NCI-H2196 (cell line): ENCODE data around the gene TMEM225B.
"Not testable (repeated sequence)": the region's sequence is repeated elsewhere in the genome, so short reads cannot be mapped to it uniquely, and the experiment has no call there.

Source experiments
- DNase-seq: peaks from one replicate; lab custom pipeline; 2025; ENCODE audit not compliant: unreplicated experiment; lab: John Stamatoyannopoulos, UW

Gene TMEM225B

DNA sequence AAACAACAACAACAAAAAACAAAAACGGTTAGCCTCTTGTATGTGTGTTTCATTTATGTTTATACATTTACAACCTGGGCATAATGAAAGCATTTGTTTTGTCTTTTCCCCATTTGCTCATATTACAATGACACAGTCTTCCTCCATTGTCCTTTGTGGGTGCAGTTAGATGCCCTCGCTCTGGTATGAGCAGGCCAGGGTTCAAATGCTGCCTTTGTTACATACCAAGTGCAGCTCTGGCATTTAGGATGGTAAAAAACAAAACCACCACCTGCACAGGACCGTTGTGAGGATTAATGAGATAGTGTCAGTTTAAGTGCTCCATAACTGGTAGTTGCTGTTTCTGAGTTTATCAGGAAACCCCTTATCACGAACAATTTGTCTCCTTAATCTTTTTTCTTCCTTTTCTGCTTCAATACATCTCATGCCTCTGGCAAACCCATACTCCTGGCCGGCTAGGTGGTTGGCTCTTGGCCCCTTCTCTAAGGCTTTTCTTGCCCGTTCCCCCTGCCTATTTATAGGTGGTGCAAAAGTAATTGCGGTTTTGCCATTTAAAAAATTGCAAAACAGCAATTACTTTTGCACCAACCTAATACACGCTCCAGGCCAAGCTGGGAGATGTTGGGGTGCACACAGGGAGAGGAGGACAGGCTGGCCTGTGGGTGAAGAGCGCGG is 18.6 kb upstream of the TMEM225B start:
- no peak for DNase-seq

DNA sequence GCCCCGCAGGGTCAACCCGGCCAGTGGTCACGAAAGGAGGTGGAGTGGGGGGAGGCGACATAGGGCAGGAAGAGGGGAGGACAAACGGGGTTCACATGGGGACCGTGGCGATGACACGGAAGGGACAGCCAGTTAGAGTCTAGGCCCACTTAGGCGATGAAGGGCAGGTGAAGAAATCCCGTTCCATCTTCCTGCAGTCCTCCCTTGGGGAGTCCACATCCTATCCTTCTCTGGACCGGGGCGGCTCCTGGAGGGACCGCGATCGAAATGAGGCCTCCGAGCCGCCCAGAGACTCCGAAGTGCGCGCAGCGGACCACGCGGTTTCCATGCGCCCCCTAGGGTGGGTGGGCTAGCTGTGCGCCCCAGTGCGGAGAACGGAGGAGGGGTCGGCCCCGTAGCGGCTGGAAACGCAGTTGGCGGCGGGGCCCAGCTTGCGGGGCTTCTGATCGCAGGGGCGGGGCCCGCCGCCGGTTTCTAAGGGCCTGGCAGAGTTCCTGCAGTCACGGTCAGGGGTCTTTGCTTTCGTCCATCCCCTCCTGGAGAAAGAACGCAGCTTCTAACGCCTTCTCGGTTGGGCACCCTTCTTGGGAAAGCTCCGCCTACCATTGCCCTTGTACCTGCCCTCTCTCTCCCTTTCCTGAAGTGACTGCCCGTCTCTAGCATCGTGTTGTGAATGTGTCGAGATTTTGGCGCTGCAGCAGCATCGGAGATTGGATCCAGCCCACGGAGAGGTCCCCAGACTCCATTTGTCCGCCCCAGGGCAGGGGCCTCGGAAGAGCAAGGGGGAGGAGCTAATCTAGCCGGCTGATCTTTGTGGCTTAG is 17.9 kb upstream of the TMEM225B start:
- DNase-seq = no peak

DNA sequence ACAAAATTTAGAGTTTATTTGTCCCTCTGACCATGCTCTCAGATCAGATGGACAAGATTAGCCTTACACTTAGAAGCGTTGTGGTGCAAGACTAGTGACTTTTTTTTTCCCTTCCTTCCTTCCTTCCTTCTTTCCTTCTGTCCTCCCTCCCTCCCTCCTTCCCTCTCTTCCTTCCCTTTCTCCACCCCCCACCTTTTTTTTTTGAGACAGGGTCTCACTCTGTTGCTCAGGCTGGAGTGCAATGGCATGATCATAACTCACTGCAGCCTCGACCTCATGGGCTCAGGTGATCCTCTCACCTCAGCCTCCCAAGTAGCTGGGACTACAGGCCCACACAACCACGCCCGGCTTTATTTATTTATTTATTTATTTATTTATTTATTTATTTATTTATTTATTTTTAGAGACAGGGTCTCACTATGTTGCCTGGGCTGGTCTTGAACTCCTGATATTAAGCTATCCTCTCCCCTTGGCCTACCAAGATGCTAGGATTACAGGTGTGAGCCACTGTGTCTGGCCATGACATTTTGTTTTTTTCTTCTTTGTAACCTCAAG is 17.2 kb upstream of the TMEM225B start:
- DNase-seq = not testable (repeated sequence)

DNA sequence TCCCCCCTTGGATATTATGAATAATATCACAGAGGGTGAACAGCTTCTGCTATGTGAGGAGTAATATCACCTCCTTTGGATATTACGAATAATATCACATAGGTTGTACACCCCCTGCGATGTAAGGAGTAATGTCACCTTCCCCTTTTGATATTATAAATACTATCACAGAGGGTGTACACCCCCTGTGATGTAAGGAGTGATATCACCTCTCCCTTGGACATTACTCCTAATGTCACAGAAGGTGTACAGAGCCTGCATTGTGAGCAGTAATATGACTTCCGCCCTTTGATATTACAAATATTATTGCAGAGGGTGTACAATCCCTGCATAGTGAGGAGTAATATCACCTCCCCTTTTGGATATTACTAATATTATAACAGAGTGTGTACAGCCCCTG is 9.2 kb upstream of the TMEM225B start:
- no peak for DNase-seq

DNA sequence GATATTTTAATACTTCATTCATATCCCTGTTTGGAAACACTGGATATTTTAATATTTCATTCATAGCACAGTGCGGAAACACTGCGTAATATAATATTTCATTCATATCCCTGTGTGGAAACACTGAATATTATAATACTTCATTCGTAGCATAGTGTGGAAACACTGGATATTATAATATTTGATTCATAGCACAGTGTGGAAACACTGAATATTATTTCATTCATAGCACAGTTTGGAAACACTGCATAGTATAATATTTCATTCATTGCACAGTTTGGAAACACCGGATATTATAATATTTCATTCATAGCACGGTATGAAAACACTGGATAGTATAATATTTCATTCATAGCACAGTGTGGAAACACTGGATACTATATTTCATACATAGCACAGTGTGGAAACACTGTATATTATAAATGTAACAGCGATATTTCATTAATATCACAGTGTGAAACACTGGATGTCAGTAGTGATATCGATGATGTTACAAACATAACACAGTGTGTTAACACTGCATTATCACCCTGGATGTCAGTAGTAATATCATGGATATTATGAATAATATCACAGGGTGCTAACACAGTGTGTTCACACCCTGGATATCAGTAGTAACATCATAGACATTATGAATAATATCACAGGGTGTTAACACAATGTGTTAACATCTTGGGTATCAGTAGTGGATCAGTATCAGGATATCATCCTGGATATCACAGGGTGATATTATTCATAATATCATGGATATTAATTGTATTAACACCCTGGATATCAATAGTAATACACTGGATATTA is 2.9 kb upstream of the TMEM225B start:
- no peak for DNase-seq

DNA sequence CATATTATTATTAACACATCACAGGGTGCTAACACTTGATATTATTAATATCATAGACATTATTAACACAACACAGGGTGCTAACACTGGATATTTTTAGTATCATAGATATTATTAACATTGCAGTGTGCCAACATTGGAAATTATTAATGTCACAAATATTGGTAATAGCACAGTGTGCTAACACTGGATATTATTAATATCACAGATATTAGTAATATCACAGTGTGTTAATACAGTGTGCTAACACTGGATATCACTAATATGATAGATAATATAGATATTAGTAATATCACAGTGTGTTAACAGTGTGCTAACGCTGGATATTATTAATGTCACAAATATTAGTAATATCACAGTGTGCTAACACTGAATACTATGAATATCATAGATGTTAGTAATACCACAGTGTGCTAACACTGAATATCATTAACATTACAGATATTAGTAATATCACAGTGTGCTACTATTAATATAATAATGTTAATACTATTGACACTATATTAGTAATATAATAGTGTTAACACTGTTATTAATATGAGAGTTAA is 1.6 kb upstream of the TMEM225B start:
- DNase-seq = no peak

DNA sequence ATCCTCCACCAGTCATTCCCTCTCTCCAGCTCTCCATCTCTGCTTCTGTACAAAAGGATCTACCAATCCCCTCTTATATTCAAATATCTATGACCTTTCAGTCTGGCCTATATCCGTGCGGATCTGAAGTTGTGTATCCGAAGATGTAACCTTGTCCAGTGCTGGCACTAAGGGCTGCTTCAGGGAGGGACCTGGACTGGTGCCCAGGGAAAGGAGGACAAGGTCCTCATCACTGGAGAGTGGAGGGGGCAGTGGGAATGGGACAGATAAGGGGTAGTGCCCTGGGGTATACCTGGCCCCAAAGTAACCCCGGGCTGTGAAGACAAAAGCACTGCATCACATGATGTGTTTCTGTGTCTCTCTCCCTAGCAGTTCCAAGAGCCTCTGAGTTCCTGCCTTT is 1.8 kb downstream of the TMEM225B start:
- DNase-seq = no peak

DNA sequence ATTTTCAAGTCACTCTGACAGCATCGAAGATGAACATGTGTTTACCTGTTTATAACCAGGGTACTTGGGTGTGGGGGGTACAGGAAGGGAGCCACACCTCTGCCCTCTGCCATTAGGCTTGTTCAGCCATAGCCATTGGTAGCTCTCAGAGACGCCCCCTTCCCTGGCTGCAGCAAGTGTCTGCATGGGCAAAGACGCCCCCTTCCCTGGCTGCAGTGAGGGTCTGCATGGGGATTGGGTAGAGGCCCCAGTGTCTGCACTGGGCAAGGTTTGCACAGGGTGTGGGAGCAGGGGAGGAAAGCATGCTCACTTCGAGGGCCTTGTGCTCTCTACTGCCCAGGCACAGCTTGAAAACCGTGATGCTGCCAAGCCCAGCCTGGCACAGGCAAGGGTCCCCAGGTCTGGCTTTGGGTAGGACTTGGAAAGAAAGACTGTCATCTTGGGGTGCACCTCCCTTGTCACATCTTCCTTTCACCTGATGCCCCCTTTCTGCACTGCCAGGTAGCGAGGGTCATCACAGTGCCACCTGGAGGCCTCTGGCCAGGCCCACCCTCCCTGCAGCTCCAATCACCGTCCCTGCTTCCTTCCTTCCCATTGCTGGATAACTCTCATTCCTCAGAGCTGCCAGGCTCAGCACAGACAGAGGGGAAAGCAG is 3.7 kb downstream of the TMEM225B start:
- no peak for DNase-seq

DNA sequence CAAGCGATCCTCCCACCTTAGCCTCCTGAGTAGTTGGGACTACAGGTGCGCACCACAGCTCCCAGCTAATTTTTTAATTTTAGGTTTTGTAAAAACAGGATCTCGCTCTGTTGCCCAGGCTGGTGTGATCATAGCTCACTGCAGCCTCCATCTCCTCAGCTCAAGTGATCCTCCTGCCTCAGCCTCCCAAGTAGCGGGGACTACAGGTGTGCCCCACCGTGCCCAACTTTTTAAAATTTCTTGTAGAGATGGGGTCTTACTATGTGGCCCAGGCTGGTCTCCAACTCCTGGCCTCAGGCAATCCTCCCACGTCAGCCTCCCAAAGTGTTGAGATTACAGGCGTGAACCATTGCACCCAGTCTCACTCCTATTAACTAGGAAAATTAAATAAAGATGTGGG is 7.5 kb downstream of the TMEM225B start:
- no peak for DNase-seq

DNA sequence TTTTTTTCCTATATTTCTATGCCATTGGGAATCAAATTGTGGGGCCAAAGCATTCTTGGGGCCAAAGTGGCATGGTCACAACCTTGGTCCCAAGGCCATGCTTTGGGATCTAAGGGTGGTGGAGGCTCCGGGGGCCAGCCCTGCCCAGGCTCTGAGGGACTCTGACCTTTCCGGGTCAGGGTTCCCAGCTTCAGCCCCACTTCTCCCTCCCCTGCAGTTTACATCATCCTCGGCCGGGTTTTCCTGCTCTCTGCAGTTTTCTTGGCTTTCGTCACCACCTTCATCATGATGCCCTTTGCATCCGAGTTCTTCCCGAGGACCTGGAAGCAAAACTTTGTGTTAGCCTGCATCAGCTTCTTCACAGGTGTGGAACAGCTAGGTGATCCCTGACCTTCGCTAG is 8.5 kb downstream of the TMEM225B start:
- DNase-seq = no peak

DNA sequence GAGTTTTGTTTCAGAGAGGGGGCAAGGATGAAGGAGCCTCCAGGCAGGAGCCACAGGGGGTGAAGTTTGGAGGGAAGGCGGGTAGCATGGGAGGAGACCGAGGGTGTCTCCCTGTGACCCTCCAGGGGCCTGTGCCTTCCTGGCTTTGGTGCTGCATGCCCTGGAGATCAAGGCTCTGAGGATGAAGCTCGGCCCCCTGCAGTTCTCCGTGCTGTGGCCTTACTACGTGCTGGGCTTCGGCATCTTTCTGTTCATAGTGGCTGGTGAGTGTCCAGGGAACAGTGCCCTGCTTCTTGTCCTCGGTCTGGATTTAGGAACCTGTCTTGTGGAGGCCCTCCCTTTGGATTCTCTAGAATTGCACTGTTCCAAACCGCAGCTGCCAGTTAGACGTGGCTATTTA is 9.5 kb downstream of the TMEM225B start:
- DNase-seq = no peak

DNA sequence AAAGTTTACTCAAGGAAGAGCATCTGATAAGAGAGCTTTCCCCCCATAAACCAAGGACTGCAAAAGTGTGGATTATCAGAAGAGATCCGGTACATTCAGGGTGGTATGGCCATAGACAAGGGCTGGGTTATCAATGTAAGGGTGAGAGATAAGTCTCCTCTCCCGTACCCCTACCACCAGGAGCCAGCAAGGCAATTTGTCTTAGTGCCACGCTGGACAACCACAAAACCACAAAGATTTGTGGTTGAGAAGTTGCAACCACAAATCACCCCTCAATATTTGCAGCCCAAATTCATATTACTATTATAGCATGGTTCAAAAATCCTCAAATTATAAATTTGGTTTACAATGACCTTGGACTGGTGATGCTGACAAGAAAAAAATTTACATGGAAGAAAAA is 16.4 kb downstream of the TMEM225B start:
- DNase-seq = no peak

DNA sequence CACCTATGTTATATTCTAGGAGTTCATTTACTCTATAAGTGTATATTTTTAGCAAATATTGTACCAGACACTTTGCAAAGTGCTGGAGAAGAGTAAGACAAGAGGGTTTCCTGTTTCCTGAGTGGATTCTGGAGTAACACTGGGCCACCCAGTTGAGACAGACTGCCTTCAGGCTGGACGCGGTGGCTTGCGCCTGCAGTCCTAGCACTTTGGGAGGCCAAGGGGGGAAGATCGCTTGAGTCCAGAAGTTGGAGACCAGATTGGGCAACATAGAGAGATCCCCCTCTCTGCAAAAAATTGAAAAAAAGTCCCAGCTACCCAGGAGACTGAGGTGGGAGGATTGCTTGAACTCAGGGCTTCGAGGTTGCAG is 17.9 kb downstream of the TMEM225B start:
- no peak for DNase-seq

DNA sequence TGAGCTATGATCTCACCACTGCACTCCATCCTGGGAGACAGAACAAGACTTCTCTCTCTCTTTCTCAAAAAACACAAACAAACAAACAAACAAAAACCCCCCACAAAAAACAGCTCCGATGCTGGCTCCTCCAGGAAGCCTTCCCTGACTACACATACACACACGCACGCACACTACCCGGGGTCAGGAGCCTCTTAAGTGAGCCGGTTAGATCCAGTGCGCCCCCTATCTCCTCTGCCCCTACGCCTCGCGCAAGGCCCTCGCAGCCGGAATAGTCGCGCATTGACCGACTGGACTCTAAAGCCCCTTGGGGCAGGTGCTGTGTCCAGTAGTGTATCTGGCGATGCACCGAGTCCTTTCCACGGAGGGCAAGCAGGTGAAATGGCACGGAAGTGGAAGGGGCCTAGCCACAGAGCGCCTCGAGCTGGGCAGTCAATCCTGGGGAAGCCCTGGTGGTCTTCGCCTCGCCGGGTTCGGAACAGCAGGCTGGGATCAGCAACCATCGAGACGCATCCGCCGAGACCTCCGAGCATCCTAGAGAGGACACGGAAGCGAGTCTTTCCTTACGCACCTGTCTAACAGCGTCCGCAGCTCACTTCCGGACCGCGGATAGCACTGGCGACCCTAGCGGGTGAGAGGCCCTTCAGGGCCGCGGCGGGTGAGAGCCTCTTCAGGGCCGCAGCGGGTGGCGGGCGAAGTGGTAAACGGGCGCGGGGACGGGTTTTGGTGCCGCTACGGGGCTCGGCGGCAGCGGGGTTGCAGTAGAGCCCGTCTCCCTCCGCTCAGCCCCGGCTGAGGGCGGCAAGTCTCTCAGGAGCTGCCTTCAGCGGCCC is 18.5 kb downstream of the TMEM225B start, which contains the start of gene ZSCAN25:
ZSCAN25 (plus strand) TSS at position 588 of the 833 bp plus-strand sequence. CDS start 2,661 bp downstream, outside the sequence.
- DNase-seq = peak; percentile 95

DNA sequence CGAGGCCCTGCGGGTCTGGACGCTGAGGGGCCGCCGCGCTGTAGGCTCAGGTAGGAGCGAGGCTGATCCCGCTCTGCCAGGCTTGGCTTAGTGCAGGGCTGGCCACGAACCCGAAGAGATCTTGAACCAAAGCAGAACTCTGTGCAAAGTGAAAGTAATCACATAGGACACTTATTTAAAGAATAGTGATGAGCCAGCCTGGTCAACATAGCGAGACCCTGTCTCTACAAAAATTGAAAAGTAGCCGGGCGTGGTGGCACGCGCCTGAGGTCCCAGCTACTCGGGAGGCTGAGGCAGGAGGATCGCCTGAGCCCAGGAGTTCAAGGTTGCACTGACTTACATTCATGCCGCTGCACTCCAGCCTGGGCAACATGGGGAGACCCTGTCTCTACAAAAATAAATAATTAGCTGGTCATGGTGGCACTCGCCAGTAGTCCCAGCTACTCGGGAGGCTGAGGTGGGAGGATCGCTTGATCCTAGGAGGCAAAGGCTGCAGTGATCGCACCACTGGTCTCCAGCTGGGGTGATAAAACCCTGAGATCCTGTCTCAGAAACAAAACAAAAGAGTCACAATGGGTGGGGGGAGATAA is 19.2 kb downstream of the TMEM225B start:
- no peak for DNase-seq

DNA sequence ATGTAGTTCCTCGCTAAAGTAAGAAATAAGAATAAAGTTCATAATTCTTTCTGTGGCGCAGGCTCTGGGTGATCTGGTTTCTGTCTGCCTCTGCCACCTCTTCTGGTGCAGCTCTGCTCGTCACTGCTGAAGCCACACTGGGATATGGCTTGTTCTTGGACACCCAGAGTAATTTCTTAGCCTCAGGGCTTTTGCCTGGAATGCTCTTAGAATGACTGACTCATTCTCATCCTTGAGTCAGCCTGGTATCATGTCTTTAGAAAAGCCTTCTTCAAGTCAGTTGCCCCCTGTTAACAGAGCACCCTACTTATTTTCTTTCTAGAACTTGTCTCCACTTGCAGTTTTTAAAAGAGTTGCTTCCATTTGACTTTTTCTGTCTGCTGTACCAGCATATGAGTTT is 20.7 kb downstream of the TMEM225B start:
- no peak for DNase-seq

DNA sequence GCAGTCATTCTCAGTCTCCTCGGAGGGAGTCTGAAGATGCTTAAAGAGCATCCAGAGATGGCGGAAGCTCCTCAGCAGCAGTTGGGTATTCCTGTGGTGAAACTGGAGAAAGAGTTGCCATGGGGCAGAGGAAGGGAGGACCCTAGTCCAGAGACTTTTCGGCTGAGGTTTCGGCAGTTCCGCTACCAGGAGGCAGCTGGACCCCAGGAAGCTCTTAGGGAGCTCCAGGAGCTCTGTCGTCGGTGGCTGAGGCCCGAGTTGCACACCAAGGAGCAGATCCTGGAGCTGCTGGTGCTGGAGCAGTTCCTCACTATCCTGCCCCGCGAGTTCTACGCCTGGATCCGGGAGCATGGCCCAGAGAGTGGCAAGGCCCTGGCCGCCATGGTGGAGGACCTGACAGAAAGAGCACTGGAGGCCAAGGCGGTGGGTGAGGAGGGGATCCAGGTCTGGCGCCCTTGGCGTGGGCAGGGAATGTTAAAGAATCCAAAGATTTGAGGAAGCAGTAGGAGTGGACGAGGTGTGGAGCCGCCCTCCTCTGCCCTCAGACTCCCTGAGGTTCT is 21.6 kb downstream of the TMEM225B start:
- DNase-seq = no peak

DNA sequence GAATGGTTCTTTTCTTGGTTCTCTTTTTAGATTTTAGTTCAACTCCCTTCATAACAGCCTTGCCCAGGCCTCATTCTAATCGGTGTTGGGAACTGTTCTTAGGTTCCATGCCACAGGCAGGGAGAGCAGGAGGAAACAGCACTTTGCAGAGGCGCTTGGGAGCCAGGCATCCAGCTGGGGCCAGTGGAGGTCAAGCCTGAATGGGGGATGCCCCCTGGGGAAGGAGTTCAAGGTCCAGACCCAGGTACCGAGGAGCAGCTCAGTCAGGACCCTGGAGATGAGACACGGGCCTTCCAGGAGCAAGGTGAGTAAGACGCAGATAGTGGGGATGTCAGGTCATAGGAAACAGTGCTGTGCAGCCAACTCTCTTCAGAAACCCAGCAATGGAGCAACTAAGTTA is 23.2 kb downstream of the TMEM225B start:
- DNase-seq = no peak

DNA sequence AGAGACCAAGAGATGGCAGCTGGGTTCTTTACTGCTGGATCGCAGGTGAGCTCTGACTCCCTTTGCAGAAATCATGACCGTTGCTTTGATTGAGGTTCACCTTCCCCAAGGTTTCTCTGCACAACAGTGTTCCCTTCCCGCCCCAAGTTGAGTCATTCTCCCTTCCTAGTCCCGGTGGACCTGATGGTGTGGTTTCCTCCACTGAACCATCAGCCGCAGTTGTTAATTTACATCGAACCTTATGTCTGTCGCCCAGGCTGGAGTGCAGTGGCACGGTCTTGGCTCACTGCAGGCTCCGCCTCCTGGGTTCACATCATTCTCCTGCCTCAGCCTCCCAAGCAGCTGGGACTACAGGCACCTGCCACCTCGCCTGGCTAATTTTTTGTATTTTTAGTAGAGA is 24.5 kb downstream of the TMEM225B start:
- no peak for DNase-seq
